Colonic mucosa (tissue), 4 donors: Measurements from ENCODE around the gene CSF1R. TPM values are rescaled to one million over a fixed set of nuclear protein-coding genes. Genes with fewer than 3 reads are reported as not detected.

ENCODE experiments used
- DNase-seq: peaks from one replicate; pipeline ENCODE4 v3.0.0-alpha.2; 2020
- H3K27ac ChIP-seq: fragments of 200-600 bp; one replicate; pipeline ENCODE4 v1.8.0; 2021
- H3K27me3 ChIP-seq: fragments of 200-600 bp; one replicate; pipeline ENCODE4 v1.8.0; 2021
- H3K36me3 ChIP-seq: fragments of 200-600 bp; one replicate; pipeline ENCODE4 v1.8.0; 2021
- H3K4me1 ChIP-seq: fragments of 200-600 bp; one replicate; pipeline ENCODE4 v1.8.0; 2021; ENCODE audit warnings: mild to moderate bottlenecking
- H3K4me3 ChIP-seq: fragments of 200-600 bp; one replicate; pipeline ENCODE4 v1.8.0; 2021
- H3K9ac ChIP-seq, 2 donors: one replicate each; pipeline ENCODE4 v1.7.0; 2013; ENCODE audit warnings: control low read depth in 2 of 2, low read depth in 2 of 2, low read length in 2 of 2
- H3K9me3 ChIP-seq: fragments of 200-600 bp; one replicate; pipeline ENCODE4 v1.8.0; 2021
- CTCF ChIP-seq: fragments of 200-600 bp; IDR thresholded peaks from one replicate; pipeline ENCODE4 v1.8.0; 2022; ENCODE audit warnings: antibody characterized with exemption, mild to moderate bottlenecking
- intact Hi-C: fragments of 100-400 bp; cut with DNase I; formaldehyde crosslinking; loops from one replicate; pipeline ENCODE4 v1.14.1; 2022
- total RNA-seq, 2 donors: library from RNA; stranded (reverse); fragmentation: NEBNext Ultra II Directional in 1 of 2; extraction: Animal tissue kit (Norgen Biotek cat#: 25700) in 1 of 2; gene quantifications; one replicate each; pipeline ENCODE4 v1.2.1, GENCODE V29; 2021
- donor health status: healthy.
- donor health status: DM: no; HTN: no; CAD: no.
- donor health status: DM: no; HTN: no; CAD: no.

CSF1R gene
- total RNA-seq, 2 donors from 2014 or later: 7.2 to 26.1 TPM

DNA sequence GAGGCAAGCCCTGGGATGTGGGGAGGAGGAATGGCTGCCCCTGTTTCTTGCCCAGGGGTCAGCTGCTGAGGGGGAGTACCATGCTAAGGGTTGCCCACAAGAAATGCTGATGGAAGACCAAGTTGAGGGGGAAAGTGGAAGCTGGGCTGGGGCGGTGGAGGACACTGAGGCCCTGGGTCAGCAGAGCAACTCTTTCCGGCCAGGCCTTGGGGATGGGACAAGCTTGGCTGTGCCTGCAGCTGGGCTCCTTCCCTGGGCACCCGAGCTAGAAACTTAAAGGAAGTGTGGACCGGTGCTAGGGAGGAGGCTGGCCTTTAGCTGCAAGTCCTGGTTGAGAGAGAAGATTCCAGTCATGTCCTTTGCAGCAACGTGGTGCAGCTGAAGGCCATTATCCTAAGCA lies 22.7 kb downstream of the CSF1R start:
- no peak for TF ChIP-seq CTCF
- Histone ChIP-seq H3K27me3 (no peaks in the 10 kb centered on the region), H3K27ac (no peak overlapping the region)

GRCh38 chr5:150062216-150062922 lies 24.0 kb downstream of the CSF1R start:
- TF ChIP-seq CTCF: no peak
- intact Hi-C loops: no loop called here
- H3K4me3 ChIP-seq: no peak overlapping the region
- no peaks in the 10 kb centered on the region for H3K4me1 ChIP-seq
- no peak overlapping the region for H3K27ac ChIP-seq
- no peaks in the 10 kb centered on the region for H3K9me3 ChIP-seq
- no peaks in the 10 kb centered on the region for H3K36me3 ChIP-seq
- H3K27me3 ChIP-seq: no peaks in the 10 kb centered on the region
- no peak overlapping the region for H3K9ac ChIP-seq
- DNase-seq: no peak

More for the DNA sequence above, 22.7 kb downstream of the CSF1R start:
- Histone ChIP-seq H3K9me3 (no peaks in the 10 kb centered on the region), H3K36me3 (no peaks in the 10 kb centered on the region), H3K4me3 (no peak overlapping the region), H3K4me1 (no peaks in the 10 kb centered on the region), H3K9ac (no peak overlapping the region)
- no peak for DNase-seq
- intact Hi-C loops: no loop called here

DNA sequence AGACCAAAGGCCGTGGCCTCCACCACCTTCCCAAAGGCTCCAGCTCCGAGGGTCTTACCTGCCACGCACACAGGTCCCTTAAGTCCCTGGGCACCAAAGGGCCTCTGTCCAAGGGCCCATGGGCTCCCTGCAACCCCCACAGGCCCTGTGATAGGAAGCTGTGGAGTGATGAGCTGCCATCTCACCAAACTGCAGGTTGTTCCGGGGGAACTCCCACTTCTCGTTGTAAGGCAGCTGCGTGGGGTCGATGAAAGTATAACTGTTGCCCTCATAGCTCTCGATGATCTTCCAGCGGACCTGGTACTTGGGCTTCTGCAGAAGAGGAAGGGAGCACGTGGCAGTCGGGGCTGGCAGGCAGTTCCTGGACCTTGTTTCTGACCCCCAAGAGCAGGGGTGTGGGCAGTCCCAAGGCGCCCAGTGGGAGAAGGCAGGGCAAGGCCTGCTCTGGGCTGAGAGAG lies 24.8 kb downstream of the CSF1R start:
- no peak for TF ChIP-seq CTCF
- intact Hi-C loops: no loop called here

GRCh38 chr5:150060471-150060870 lies 25.9 kb downstream of the CSF1R start:
- no peaks in the 10 kb centered on the region for H3K36me3 ChIP-seq
- TF ChIP-seq CTCF: no peak
- intact Hi-C loops: no loop called here
- no peak overlapping the region for H3K27ac ChIP-seq
- no peak overlapping the region for H3K9ac ChIP-seq
- no peak for DNase-seq
- no peaks in the 10 kb centered on the region for H3K27me3 ChIP-seq
- H3K9me3 ChIP-seq: no peaks in the 10 kb centered on the region
- no peak overlapping the region for H3K4me3 ChIP-seq
- H3K4me1 ChIP-seq: no peaks in the 10 kb centered on the region

More for the DNA sequence above, 24.8 kb downstream of the CSF1R start:
- Histone ChIP-seq H3K4me3 (no peak overlapping the region), H3K36me3 (no peaks in the 10 kb centered on the region), H3K9me3 (no peaks in the 10 kb centered on the region), H3K9ac (no peak overlapping the region), H3K4me1 (no peaks in the 10 kb centered on the region), H3K27me3 (no peaks in the 10 kb centered on the region), H3K27ac (no peak overlapping the region)
- DNase-seq: no peak

DNA sequence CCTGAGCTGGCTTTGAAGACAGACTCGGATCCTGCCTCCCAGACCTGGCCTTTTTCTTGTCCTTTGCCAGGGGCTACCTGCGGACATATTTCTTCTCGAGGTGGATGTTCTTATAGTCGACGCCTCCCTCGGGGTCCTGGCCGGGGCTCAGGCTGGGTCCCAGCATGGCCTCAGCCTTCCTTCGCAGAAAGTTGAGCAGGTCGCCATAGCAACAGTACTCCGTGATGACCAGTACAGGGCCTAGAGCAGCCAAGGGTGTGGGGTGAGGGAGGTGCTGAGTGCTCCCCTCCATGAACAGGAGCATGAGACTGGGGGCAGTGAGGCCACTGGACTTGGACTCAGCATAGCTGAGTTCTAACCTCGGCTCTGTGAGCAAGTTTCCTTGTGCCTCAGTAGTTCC lies 26.7 kb downstream of the CSF1R start:
- H3K4me1 ChIP-seq: no peaks in the 10 kb centered on the region
- H3K27me3 ChIP-seq: no peaks in the 10 kb centered on the region
- H3K9me3 ChIP-seq: no peaks in the 10 kb centered on the region
- intact Hi-C loops: no loop called here
- H3K9ac ChIP-seq: no peak overlapping the region
- no peak for TF ChIP-seq CTCF
- H3K4me3 ChIP-seq: no peak overlapping the region
- no peak overlapping the region for H3K27ac ChIP-seq
- no peak for DNase-seq
- no peaks in the 10 kb centered on the region for H3K36me3 ChIP-seq
